HG03025 (cell line): ENCODE measurements around the gene LMO7.
"Not testable (repeated sequence)": the region's sequence is repeated elsewhere in the genome, so short reads cannot be mapped to it uniquely, and the experiment has no call there.

Experiments
- ATAC-seq: cut with Tn5 transposase; IDR thresholded peaks from one replicate; pipeline ENCODE4 v1.9.1; 2021; ENCODE audit warnings: mild to moderate bottlenecking, moderate library complexity; ENCODE audit not compliant: unreplicated experiment, low FRiP score

The LMO7 gene

DNA sequence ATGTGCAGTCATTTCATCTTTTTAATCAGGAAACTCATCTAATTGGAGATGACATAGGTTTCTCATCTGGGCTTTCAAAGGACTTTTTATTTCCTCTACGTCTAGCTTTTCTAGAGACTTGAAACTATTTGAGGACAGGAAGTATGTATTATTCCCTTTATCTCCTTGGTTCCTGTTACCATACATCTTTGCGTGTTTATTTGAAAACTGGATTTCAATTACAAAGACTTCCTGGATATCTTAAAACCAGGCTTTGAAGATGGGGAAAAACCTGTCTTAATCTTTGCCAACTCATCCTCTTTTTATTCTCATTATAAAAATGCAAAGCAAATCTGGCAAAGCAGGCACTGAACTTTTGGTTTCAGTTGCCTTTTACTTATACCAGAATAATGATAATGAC lies 130.5 kb downstream of the LMO7 start:
- ATAC-seq = no peak

DNA sequence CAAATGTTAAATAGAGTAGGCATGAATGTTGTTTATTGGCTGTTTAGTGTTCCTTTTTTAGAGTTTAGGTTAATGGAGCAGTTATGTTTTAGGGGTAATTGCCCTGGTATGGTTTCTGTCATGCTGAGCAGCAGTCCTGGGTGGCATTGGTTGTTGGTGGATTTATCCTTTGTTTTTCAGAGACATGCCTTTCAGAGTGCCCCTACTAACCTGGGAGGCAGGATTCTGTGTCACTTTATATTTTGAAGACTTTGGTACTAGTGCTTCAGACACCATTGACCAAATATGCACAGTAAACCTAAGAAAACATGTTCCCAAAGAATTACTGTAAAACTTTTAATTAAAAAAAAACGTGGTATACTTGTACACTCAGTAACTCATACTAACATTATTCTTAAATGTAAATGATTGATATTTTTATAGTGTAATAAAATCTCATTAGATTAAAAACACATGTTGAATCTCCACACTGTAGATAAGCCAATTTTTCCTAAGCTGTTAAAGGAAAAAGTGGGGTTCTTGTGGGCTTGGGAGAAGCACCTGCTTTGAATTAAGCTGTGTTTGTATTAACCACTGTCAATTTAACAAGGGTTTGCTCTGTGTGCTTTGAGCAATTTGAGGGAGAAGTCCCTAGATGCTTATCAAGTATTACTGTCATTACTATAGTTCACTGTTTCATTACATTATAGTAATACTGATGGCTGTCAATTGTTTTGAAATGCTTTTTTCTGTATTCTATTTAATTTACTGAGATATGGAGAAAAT lies 133.2 kb downstream of the LMO7 start:
- ATAC-seq = no peak

DNA sequence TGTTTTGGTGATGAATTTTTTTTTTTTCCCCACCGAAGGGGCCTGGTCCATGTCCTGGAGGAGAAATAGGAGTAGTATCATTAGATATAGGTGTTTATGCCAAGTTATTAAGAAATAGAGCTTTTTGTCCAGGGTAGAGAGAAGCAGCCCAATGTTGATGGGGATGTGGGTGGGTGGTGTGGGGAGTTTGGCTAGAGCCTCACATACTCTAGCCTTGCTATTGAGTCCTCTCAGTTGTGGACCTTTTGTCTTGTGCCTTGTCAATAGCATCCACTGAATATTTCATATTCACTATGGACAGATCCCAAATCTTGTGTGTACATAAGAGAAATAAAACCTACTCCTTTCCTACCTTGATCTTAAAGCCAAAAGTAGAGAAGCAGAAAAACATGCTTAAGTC lies 134.0 kb downstream of the LMO7 start:
- ATAC-seq = no peak

DNA sequence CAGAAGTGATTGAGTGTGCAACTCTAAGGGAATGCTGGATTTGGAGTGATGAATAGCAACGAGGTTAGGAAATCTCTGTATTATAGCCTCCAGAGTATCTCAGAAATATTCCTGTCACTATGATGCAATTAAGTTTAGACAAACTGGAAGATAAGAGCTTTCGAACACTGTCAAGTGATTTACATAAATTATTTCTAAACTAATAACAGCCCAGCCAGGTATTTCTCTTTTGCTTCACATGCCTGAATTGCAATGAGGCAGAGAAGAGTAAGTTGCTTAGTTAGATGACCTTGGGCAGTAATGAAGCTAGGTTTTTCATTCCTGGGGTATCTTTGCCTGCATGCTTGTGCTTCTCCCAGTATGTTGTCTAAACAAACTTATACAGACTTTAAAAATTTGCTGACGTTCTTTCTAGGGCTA lies 134.5 kb downstream of the LMO7 start:
- ATAC-seq = no peak

DNA sequence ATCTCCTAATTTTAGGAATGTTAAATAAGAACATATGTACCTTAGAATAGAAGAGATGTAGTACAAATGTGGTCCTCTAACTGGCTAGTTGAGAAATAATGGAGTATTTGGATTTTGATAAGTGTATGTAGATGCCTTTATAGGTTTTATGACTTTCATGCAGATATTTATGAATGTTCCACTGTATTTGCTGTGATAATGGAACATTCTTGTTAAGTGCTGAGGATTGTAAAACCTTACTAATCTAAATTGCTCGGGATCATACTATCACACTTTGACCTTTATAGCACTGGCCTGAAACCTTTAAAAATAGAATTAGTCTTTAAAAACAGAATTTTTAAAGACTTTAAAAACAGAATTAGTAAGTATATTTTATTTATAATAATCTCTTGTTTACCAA lies 135.1 kb downstream of the LMO7 start:
- no peak for ATAC-seq

DNA sequence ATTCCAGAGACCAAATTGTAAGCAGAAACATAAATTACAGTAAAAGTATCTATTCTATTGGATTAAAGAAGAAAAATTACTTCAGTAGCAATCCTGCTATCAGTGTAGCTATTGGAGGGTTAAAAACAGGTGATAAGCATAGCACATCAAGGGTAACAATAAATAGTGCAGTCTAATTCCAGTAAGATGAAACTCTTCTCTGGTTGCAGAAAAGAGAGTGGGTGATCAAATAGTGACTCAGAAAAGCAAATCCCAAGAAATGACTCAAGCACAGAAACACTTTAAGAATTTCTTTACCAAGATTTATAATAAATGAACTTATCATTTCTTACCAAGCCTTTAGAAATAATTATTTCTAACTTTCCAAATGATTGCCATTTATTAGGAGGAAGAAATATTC lies 135.7 kb downstream of the LMO7 start:
- no peak for ATAC-seq

DNA sequence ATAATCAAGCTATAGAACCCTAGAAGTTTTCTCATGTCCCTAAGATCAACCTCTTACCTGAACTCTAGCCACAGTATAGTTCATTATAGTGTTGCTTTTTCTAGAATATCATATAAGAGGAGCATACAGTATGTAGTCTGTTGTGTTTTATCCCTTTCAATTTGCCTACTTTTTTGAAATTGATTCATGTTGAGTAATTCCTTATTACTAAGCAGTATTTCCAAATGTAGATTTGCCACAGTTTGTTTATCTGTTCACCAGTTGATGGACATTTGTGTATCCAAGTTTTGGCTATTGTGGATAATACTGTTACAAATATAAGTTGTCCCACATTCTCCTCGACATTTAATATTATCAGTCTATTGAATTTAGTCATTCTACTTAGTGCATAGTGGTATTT lies 138.0 kb downstream of the LMO7 start:
- ATAC-seq = no peak

DNA sequence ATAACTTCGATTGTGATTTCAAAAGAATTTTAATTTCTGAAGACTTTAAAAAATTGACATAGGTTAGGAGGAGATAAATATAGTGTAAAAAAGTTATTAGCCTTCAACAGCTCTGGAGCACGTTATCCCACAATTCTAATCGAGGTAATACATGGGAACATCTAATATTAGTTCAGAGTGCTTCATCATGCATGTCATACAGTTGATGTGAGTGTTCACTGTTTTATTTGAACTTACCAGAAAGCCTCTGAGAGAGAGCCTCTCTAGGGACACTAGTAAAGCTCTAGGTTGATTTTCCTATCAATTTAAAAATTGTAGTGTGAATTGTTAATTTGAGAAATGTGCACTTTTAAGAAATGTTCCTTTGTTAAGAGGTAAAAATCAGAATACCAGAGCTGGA lies 140.4 kb downstream of the LMO7 start:
- ATAC-seq = no peak

DNA sequence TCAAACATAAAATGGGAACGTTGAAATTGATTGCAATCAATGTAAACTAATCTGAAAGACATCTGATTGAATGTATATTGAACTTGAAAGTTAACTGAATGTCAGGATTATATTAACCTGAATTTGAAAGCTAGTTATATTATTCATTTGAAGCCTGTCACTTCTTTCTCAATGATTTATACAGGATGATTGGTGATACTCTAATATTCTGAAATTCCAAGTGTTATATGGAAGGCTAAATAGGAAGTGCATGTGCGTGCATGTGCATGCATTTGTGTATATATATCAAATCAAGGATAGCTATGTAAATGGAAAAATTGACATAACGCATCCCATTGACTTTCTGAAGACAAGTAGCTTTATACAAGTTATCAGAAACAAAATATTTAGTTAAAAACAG lies 143.3 kb downstream of the LMO7 start:
- ATAC-seq = no peak

DNA sequence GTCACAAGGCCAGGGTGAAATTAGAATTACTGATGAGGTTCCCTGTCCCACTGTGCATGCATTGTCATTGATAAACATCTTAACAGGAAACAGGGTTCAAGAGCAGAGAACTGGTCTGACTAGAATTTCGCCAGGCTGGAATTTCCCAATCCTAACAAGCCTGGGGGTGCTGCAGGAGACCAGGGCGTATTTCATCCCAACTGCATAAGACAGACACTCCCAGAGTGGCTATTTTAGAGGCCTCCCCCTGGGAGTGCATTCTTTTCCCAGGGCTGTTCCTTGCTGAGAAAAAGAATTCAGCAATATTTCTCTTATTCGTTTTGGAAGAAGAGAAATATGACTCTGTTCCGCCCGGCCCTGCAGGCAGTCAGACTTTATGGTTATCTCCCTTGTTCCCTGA lies 144.0 kb downstream of the LMO7 start:
- ATAC-seq = not testable (repeated sequence)

DNA sequence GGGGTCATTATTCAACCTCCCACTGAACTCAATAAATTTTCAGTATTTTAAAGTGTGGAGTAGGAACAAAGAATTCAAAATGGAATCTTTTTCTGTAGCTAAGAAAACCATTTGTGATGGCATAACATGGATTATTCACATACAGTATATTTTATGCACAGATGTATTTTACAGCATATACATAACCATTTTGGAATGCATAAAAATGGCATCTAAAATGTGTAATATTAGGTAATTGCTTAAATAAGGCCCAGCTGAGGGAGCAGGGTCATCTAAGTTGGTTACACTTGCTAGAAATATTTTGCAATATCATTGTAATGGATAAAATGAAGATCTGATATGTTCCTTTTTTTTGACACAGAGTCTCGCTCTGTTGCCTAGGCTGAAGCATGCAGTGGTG lies 146.9 kb downstream of the LMO7 start:
- no peak for ATAC-seq

DNA sequence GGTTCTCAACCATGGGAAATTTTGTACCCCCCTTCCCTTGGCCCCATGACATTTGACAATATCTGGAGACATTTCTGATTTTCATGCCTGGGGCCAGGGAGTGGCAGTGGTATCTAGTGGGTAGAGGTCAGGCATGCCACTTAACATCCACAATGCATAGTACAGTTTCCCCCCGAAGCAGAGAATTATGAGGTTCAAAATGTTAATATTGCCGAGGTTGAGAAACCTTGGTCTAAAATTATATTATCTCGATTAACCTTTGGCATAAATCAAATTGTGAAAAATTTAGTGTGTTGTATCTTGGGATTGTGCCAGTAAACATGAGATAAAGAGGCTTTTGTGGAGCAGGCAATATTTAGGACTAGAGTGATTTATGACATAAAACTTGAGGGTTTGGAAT lies 147.9 kb downstream of the LMO7 start:
- ATAC-seq = no peak

DNA sequence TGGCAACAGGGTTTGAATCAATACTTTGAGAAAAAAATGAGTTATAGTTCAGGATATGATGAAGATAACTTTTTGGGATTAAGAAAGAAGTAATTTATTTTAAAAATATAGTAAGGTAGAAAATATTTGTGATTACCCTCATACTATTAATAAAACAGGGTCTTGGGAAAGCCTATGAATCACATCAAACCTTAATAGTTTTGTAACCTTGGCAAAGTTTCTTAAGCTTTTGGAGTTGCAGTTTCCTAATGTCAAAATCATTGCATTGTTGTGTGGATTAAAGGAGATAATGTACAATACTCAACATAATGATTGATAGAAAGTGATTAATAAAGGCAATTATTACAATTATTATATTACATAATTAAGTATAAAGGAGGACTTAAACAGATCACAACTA lies 149.0 kb downstream of the LMO7 start:
- ATAC-seq = no peak

DNA sequence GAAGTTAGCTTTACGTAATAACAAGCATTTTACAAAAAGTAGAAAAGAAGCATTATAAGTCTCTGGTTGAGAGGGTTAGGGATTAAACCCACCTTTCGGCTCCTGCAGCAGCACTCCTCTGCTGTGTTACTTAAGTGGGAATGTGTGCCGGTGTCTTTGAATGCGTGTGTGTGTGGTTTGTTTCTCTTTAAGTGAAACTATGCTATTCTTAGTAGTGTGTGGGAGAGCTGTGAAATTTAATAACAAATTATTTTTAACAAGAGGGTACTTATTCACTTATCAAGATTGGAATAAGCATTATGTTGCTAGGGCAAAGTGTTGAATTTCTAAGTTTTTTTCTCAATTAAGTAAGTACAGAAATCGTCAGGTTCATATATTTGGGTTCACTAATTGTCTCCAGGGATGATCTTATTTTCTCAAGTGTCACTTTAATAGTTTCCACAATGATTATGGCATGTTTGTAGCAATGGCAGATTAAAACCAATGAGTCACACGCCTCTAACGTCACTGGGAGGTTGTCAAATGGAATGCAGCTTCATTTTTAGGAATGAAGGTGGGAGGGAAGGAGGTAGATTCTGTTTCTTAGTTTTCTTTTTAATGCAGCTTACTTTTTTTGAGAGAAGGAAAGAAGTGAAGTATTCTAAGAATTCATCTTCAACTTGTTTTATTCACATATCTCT lies 151.3 kb downstream of the LMO7 start:
- no peak for ATAC-seq

DNA sequence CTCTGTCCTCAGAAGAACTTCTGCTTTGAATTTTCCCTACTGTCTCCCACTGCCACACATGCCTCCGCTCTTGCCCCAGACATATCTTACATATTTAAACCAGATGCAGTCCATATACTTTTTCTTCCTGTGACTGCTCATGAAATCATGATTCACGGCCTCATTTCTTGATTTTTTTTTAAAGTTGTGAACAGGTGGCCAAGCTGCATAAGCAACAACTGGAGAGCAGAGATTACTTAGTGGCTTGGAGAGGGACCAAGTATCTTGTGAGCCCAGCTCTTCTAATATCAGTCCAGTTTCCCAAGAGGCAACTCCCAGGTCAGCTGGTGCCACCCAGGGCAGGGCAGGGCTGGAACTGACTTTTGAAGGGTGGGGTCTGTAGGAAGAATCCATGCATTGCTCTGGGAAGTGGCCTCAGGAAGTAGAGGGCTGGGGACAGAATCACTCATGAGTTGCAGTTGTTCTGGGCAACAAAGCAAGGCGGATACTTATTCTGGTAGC lies 152.4 kb downstream of the LMO7 start:
- ATAC-seq = no peak

DNA sequence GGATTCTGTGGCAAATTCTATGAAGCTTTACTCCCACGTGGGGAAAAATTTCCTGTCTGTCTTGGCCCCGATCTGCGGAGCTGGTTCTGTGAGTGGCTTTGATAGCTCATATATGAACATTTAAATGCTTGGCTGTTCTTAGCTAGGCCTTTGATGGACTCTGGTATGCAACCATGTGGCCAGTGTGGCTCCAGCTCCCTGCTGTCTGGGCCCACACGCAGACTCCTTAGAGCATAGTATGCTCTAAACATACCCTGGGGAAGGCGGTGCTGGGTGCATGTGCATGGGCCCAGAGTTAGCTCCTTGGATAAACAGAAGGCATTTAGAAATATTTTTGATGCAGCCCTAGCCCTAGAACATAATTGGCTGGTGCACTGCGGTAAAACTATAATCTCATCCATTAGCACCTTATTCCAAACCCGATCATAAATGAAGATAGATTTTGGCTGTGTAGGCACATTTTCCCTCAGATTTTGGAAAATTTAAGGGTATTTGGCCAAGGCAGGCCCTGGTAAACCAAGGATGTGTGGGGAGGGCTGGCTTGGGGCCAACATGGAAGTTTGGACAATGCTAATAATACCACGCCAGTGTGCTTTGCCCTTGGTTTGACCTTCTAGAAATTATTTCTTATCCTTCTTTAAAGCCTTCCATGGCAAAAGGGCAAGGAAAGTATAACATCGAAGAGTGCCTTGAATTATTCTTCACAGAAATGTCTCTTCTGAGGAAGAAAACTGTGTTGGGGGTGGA lies 153.5 kb downstream of the LMO7 start:
- no peak for ATAC-seq

DNA sequence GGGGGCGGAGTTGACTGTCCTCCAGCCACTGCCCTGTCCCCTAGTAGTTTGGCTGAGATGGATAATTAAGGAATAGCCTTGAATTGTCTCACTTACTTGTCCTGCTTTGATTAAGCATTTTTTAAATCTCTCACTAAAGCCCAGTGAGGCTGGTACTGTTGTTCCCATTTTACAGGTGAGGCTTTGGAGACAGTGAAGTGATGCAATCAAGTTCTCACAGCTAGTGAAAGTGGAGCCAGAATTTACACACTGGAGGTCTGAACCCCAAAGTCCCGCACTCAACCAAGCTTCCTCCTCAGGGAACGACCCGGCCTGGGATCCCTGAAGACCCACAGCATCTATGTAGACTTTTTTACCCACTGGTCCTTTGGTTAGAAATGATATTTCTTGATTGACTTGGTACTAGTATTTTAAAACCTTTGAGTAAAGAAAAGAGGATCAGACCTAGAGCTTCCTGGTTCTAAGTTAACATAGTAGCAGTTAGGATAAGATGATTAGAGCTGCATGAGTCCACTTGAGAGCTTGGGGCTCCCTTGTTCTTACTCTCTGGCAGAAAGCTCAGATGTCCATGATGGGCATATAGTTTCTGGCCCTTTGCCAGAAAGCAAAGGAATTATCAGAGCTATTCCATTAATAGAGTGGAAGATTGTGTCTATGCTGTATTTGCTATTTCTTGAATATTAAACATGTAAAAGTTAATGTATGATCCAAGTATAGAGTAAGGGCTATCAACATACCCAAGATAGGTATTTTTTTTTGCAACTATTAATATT lies 154.3 kb downstream of the LMO7 start:
- ATAC-seq = no peak

DNA sequence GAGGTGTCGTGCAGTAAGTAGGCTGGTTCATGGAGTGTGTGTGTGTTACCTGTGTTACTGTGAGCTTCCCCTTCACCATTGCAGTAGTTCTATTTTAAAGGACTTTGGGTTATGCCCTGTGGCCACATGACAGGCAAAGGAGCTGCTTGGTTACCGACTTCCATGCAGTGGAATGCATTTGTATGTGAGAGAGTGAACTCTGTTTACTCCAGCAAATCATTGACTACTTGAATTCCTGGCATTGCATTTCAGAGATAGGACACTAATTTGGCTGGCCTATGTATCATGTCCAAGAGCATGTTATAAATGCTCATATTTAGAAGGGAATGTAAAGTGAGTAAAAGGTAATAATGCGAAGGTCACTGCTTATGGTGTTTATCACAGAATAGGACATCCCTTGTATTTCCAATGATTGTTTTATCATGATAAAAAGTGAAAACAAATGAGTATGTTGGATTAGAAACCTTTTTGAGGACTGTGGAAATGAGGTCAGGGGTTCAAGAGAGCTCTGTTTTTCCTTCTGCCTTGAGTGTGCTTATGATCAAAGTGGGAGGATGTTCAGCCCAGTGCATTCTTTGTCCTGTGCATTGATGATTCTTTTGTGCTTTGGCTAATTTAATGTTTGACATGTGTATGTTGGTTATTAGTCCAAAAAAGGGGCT lies 156.5 kb downstream of the LMO7 start:
- no peak for ATAC-seq

DNA sequence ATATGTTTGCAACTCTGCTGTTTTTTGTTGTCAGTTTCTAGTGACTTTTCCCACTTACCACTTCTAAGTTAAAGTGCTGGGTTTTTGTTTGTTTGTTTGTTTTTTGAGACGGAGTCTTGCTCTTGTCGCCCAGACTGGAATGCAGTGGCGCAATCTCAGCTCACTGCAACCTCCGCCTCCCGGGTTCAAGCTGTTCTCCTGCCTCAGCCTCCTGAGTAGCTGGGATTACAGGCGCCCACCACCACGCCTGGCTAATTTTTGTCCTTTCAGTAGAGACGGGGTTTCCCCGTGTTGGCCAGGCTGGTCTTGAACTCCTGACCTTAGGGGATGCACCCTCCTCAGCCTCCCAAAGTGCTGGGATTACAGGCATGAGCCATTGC lies 157.0 kb downstream of the LMO7 start:
- not testable (repeated sequence) for ATAC-seq

DNA sequence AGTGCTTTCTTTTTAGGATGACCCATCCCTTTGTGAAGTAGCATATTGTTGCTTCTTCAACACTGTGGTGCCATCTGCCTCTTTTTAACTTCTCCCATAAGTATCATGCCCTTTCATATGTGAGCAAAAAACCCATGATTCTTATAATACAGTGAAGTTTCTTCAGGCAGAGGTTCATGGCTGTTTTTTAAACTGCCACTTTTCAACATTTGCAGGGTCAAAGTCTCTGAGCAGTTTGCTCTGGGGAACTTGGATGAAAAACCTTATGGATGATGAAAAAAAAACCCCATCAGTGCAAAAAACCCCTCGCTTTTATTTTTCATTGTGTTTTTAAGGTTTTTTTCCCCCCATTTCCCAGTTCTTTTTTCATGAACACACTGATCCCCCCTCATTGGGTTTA lies 158.5 kb downstream of the LMO7 start:
- ATAC-seq = no peak
